Measurements from ENCODE around the gene C13orf46.

DNA sequence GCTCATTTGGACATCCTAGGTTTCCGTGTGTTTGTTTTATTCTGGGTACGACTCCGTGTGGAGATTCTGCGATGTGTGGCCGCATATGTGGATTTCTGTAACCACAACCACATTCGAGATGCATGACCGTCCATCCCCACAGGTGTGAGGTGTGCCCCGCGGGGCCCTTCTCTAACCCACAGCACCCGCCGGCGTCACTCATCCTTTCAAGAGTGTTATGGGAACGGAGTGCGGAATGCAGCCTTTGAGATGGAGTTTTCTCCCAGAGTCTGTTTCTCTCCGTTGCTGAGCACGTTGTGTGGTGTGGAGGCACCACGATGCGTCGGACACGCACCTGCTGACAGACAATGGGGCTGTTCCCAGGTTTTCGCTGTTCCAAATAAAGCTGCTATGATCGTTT is 40.0 kb downstream of the C13orf46 start:
- TF ChIP-seq, protein P1, sequence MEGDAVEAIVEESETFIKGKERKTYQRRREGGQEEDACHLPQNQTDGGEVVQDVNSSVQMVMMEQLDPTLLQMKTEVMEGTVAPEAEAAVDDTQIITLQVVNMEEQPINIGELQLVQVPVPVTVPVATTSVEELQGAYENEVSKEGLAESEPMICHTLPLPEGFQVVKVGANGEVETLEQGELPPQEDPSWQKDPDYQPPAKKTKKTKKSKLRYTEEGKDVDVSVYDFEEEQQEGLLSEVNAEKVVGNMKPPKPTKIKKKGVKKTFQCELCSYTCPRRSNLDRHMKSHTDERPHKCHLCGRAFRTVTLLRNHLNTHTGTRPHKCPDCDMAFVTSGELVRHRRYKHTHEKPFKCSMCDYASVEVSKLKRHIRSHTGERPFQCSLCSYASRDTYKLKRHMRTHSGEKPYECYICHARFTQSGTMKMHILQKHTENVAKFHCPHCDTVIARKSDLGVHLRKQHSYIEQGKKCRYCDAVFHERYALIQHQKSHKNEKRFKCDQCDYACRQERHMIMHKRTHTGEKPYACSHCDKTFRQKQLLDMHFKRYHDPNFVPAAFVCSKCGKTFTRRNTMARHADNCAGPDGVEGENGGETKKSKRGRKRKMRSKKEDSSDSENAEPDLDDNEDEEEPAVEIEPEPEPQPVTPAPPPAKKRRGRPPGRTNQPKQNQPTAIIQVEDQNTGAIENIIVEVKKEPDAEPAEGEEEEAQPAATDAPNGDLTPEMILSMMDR (IDR thresholded peaks at IDR 0.05): no peak
- no peak for TF ChIP-seq POLR2A (IDR thresholded peaks at IDR 0.05)
